Vagina (tissue), 2 donors: Measurements from ENCODE around the gene CTNND2.

Experiments used
- CTCF ChIP-seq, 3 experiments: fragments of 450-650 bp in 2 of 3; fragments of 200-600 bp in 1 of 3; sonication (generic) in 1 of 3; IDR thresholded peaks; one replicate each; pipeline ENCODE4 v1.5.1; 2017 to 2019; ENCODE audit warnings: antibody characterized with exemption in 3 of 3, mild to moderate bottlenecking in 2 of 3, moderate library complexity in 2 of 3
- POLR2AphosphoS5 ChIP-seq, 2 donors: sonication (generic); formaldehyde crosslinking; IDR thresholded peaks; one replicate each; pipeline ENCODE4 v1.9.0; 2017; ENCODE audit warnings: antibody characterized with exemption in 2 of 2, mild to moderate bottlenecking in 2 of 2, low read depth in 1 of 2; ENCODE audit not compliant: insufficient read depth in 1 of 2

DNA sequence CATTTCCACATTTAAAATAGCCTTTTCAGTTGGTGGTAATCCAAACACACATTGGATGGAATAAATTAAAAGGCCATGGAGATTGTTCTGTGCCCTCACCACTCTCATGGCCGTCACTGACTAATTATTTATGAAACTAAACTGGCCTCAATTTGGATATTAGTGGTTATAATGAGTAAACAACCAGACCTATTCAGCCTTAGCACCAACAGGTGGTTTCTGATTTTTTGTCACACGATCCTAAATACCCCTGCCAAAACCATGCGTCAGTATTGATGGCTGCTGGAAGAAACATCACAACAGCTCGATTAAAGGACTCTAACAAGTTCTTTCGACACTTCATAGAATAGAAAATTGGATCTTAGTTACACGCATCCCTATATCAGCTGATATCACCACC lies 867.2 kb downstream of the CTNND2 start:
- TF ChIP-seq CTCF (IDR thresholded peaks at IDR 0.05): no peak
- TF ChIP-seq POLR2AphosphoS5 (IDR thresholded peaks at IDR 0.05; ENCODE audit: insufficient read depth in 1 of 2, low read depth in 1 of 2): no peak
